ENCODE data around the gene THRB.

THRB gene

DNA sequence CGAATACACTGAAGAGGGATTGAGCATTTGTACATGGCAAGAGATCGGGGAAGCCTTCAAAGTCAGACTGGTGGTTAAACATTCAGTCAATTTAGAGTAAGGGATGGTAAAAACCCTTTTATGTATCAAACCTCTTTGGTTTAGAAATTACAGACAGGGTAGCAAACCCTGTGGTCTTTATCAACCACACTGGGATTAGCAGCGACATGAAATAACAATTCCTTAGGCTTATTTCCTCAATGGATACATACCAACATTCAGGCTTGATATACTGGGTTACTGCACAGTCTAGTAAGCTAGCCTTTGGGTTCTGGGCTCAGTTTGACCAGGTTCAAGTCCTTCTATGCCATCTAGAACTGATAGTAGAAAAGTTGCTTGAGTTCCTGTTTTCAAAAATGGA lies 127.4 kb downstream of the THRB start:
- H3K4me3 ChIP-seq (ENCODE audit: low read depth, low read length), result no peak overlapping the region
- no peak for DNase-seq (ENCODE audit: low read depth)
- TF ChIP-seq, protein P1, sequence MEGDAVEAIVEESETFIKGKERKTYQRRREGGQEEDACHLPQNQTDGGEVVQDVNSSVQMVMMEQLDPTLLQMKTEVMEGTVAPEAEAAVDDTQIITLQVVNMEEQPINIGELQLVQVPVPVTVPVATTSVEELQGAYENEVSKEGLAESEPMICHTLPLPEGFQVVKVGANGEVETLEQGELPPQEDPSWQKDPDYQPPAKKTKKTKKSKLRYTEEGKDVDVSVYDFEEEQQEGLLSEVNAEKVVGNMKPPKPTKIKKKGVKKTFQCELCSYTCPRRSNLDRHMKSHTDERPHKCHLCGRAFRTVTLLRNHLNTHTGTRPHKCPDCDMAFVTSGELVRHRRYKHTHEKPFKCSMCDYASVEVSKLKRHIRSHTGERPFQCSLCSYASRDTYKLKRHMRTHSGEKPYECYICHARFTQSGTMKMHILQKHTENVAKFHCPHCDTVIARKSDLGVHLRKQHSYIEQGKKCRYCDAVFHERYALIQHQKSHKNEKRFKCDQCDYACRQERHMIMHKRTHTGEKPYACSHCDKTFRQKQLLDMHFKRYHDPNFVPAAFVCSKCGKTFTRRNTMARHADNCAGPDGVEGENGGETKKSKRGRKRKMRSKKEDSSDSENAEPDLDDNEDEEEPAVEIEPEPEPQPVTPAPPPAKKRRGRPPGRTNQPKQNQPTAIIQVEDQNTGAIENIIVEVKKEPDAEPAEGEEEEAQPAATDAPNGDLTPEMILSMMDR (conservative IDR thresholded peaks at IDR 0.05; ENCODE audit: low read depth, low read length), result no peak

DNA sequence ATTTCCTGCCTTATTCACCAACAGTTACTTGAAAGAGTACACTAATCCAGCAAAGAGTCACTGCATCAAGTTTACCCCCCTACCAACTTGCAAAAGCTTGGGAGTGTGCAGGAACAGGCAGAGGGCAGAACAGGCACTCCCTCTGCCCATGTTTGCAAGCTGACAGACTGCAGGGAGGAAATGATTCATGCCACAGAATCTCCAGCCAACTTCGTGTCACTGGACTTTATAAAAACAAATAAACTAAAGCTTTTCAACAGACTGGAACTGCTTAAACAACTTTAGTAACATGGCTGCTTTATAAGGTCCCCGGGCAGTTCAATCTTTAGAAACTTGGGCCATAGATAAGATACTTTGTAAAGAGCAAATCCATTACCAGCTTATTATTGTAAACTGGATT lies 129.5 kb downstream of the THRB start:
- no peak overlapping the region for H3K4me3 ChIP-seq (ENCODE audit: low read depth, low read length)
- DNase-seq (ENCODE audit: low read depth), result peak; percentile 89
- TF ChIP-seq, protein P1 (conservative IDR thresholded peaks at IDR 0.05; ENCODE audit: low read depth, low read length), result peak; percentile 30

DNA sequence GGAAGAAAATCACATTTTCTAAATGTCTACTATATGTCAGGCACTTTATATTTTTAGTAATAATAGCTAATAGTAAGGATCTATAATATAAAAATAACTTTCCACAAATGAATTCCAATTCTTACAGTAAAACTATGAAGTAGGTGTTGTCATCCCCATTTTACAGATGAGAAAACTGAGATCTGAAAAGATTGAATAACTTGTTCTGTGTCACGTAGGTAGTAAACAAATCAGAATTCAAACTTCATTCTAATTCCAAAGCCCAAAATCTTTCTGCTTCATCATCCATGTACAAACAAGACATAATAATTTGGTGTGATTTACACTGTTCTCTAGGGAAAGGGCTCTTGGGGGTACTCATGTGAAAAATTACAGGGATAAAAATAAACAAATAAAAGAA lies 130.3 kb downstream of the THRB start:
- H3K4me3 ChIP-seq (ENCODE audit: low read depth, low read length), result no peak overlapping the region
- TF ChIP-seq, protein P1 (conservative IDR thresholded peaks at IDR 0.05; ENCODE audit: low read depth, low read length), result no peak
- DNase-seq (ENCODE audit: low read depth), result no peak

DNA sequence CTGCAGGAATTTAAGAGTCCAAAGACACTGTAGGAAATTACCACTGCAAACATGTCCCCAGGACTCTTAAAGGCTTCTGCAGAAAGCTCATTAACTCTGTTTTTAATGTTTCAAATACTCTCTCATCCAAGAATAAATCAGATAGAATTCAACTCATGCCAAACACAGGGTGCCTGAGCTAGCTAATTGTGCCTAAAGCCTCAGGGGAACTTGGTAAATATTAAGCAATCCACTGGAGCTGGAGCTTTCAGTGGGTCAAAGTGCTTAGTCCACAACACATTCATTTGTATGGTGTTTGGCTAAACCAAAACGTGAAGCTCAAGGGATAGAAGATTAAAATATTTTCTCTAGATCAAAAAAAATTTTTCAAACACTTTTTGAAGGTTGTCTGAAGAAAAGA lies 131.4 kb downstream of the THRB start:
- TF ChIP-seq, protein P1 (conservative IDR thresholded peaks at IDR 0.05; ENCODE audit: low read depth, low read length), result no peak
- no peak overlapping the region for H3K4me3 ChIP-seq (ENCODE audit: low read depth, low read length)
- peak; percentile 53 for DNase-seq (ENCODE audit: low read depth)

DNA sequence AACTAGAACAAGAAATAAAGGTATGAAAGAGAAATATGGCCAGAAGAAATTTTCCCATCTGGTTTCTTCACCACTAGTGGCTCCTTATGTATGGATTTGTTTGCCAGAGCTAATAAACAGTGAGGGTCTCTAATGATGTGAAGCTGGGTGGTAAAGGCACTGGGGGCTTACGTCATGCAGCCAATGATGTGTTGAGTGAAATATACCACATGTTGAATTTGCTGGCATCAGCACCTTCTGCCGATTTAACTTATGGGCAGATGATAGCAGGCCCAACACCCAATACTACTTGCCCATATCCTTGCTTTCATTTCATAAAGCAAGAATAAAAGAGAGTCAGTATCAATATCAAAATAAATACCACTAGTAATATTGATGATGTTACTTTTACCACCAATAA lies 133.0 kb downstream of the THRB start:
- DNase-seq (ENCODE audit: low read depth), result no peak
- TF ChIP-seq, protein P1 (conservative IDR thresholded peaks at IDR 0.05; ENCODE audit: low read depth, low read length), result no peak
- H3K4me3 ChIP-seq (ENCODE audit: low read depth, low read length), result no peak overlapping the region

DNA sequence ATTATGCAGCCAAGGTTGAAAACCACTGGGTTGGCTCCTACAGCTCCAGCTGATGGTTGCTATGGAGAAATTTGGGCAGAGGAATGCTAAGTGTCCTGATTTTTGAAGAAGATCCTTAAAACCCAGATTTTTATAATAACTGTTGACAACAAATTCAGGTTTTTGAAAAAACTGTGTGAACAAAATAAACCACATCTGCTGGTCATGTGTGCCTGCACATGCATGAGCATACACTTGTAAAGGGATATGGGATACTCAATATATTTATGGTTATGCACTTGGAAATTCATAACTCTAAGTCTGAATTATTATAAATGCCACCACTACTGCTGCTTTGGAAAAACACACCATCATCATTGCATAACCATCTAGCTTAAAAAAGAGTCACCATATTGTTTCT lies 133.7 kb downstream of the THRB start:
- no peak for DNase-seq (ENCODE audit: low read depth)
- H3K4me3 ChIP-seq (ENCODE audit: low read depth, low read length), result no peak overlapping the region
- TF ChIP-seq, protein P1 (conservative IDR thresholded peaks at IDR 0.05; ENCODE audit: low read depth, low read length), result no peak

DNA sequence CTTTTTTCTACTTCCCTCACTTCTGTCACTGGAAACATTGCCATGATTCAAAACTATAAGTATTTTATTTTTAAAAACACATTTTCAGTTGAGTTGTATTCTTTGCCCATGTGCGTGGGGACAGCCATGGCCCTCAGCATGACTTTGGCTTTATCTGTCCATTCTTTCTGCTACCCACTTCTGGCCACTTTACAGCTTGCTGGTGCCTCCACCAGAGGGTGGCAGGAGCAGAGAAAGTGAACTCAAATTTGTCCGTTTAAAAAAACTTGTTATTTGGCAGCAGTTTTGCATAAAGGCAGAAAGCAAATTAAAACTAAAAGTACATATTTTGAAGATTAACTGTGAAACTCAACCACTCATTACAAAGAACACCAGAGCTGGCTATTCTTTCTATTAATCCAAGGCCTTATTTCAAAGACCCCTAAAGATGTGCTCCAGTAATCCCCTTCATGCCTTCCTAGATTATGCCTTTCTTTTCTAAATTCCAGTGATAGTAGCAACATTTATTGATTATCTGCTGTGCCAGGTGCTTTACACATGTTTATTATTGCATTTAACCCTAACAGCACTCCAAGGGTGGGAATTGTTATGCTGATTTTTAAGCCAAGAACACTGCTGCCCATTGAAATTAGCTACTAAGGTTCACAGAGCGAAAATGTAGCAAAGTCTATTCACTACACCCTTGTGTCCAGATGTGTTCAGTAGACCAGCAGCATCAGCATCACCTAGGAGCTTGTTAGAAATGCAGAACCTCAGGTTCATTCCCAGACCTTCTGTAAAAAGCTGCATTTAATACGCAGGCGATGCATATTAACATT lies 134.8 kb downstream of the THRB start:
- no peak overlapping the region for H3K4me3 ChIP-seq (ENCODE audit: low read depth, low read length)
- TF ChIP-seq, protein P1 (conservative IDR thresholded peaks at IDR 0.05; ENCODE audit: low read depth, low read length), result peak; percentile 36
- no peak for DNase-seq (ENCODE audit: low read depth)
